Dedifferentiated amniotic fluid mesenchymal stem cell (primary cell): Measurements from ENCODE around the gene RPL19.
A peak's percentile ranks its signal among the peaks of the same experiment; 100 is the strongest.
"Not testable (repeated sequence)": the region's sequence is repeated elsewhere in the genome, so short reads cannot be mapped to it uniquely, and the experiment has no call there.

ENCODE experiments used
- DNase-seq: peaks from one replicate; pipeline ENCODE4 v3.0.0-alpha.2; 2016; ENCODE audit errors: extremely low spot score

The RPL19 gene

DNA sequence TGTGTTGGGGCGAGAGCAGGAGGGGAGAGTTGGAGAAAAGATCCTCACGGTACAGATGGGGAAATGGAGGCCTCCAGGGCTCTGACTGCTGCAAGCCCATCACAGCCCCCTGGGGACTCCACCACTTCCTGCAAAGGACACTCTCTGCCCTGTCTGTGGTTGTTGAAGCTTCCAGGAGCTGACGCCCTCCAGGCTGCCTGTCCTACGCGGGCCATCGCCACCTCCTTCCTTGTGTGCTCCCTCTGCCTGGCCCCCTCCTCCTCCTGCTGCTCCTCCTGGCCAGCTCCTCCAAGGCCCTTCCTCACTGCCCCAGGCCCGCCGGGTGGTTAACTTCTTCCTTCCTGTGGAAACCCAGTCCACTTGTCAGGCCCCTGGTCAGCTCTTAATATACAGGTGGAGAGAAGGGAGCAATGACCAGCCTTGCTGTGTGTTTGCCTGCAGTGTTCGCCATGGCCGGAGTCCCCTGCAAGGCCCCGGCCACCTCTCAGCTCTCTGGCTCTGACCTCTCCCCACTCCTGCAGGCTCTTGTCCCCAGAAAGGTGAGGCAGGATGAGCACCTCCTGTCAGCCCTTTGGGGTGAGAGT lies 44.0 kb downstream of the RPL19 start:
- DNase-seq, result no peak

DNA sequence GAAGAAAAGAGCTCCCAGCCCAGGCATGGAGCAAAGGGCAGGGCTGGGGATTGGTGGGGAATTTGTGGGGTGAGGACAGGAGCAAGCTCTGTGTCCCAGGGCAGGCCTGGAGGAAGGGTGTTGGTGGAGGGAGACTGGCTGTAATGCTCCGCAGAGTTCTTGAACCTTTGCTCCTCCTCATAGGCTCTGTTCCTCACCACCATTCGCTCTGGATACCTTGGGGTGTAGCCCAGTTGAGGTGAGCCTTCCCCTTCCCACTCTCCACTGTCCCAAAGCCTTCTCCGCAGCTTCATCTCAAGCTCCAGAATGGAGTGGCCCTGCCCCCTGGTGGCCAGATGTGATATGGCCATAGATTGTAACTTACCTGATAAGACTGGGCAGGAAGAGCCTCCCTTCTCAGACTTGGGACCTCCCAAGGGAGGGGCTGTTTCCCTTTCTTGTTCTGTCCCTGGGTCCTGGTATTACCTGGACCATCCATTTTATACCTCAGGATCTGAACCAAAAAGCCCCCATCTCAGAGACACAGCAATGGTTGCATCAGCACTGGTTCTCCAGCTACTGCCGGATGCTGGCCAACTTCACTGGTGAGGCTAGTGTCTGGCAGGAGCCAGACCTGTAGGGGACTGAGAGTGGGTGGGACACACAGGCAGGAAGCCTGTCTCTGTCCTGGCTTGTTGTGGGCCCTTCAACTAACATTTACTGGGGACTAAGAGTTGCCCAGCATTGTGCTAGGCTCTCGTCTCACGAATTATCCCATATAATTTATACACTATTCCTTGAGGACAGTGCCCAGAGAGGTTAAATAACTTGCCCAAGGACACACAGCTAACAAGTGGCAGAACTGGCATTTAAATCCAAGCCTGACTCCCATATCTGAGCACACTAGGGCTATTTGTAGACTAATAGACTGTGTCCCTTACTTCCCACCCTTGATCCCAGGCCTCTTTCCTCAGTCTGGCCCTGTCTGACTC lies 44.8 kb downstream of the RPL19 start:
- peak; percentile 79 for DNase-seq

DNA sequence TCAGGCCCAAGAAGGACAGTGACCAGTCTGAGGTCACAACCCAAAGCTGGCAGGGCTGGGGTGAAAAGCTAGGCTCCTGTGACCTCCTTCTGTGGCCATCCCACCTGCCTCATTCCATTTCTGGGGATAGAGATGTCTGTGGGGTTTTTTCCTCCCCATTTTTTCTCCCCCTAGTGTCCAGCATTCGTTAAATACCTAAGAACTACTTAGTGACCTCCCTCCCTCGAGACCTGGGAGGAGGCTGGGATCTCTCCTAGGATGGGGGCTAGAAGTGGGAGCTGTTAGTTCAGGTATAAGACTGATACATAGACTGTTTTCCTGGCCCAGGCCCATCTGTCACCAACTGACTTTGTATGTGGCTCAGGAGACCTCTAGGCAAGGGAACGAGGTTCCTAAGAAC lies 46.2 kb downstream of the RPL19 start:
- DNase-seq, result no peak

DNA sequence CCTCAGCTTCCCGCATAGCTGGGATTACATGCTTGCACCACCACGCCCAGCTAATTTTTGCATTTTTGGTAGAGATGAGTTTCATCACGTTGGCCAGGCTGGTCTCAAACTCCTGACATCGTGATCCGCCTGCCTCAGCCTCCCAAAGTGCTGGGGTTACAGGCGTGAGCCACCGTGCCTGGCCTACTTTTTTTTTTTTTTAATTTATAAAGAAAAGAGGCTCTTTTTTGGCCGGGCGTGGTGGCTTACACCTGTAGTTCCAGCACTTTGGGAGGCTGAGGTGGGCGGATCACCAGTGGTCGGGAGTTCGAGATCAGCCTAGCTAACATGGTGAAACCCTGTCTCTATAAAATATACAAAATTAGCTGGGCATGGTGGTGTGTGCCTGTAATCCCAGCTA lies 50.0 kb downstream of the RPL19 start:
- not testable (repeated sequence) for DNase-seq

DNA sequence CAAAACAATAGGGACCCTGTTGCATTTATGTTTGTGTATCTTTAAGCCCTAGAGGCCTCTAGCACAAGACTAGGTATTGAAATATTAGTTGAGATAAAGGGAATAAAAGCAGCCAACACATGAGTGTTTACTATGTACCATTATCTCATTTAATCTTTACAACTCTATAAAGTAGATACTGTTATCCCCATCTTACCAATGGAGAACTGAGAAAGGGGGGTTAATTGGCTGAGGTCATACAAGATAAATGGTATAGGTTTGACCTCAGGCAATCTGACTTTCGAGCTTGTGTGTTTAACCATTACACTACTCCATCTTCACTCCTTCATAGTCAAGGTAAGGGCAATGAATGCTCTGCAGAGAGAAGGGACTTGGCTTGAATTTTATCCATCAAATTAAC lies 51.9 kb downstream of the RPL19 start:
- no peak for DNase-seq

DNA sequence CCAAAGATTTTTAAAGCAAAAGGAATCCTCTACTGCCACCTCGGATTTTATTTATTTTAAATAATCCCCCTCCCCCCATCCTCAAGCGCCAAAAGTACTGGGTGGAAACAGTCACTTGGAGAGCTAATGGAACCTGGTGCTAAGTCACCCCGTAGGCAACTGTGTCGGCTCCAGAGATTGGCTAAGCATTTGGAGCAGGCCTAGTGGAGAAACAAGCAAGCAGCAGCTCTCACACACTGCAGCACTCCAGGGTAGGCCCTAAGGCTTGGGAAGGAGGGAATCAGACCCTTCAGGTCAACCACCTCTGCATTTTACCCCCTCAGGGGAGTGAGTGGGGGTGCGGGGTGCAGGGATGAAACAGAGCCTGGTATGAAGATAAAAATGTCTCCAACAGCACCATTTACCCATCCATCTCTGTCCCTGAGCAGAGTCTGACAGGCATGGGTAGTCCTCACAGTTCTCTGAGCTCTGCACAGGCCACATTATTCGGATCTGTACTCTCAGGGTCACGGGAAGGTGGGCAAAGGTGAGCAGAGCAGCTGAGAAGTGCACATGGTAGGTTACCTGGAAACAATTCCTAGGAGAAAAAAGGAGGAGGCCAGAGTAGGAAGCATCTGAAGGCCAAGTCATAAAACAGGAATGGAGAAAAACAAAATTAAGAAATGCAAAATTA lies 52.8 kb downstream of the RPL19 start:
- DNase-seq, result no peak
